Testis (tissue), 2 donors: ENCODE results near the gene TGM2.

Experiments used
- POLR2A ChIP-seq: fragments of 450-650 bp; IDR thresholded peaks from one replicate; pipeline ENCODE4 v1.6.1; 2017; ENCODE audit warnings: antibody characterized with exemption, mild to moderate bottlenecking, moderate library complexity
- TF ChIP-seq, protein P1 (sequence below), 3 experiments: fragments of 450-650 bp in 2 of 3; fragments of 200-600 bp in 1 of 3; sonication (generic) in 1 of 3; IDR thresholded peaks; one replicate each; pipeline ENCODE4 v1.5.1; 2016 to 2019; ENCODE audit warnings: antibody characterized with exemption in 3 of 3, mild to moderate bottlenecking in 2 of 3, moderate library complexity in 1 of 3

DNA sequence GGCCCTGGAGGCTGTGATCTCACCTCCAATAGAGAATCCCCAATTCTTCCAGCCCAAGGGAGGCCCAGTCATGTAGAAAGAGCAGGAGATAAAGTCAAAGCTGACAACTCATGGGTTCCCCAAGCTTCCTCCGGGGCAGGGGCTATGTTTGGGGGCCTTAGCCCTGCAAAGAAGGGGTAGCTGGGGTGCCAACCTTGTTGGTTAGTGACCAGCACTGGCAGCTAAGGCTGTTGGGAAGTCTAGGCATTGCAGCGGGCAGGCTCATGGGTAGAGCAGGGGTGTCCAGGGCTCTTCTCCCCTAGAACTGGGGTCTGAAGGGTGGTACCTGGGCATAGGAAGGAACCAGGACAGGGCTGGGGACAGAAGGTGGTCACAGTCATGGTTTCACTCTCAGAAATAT is 36.4 kb downstream of the TGM2 start:
- TF ChIP-seq, protein P1, sequence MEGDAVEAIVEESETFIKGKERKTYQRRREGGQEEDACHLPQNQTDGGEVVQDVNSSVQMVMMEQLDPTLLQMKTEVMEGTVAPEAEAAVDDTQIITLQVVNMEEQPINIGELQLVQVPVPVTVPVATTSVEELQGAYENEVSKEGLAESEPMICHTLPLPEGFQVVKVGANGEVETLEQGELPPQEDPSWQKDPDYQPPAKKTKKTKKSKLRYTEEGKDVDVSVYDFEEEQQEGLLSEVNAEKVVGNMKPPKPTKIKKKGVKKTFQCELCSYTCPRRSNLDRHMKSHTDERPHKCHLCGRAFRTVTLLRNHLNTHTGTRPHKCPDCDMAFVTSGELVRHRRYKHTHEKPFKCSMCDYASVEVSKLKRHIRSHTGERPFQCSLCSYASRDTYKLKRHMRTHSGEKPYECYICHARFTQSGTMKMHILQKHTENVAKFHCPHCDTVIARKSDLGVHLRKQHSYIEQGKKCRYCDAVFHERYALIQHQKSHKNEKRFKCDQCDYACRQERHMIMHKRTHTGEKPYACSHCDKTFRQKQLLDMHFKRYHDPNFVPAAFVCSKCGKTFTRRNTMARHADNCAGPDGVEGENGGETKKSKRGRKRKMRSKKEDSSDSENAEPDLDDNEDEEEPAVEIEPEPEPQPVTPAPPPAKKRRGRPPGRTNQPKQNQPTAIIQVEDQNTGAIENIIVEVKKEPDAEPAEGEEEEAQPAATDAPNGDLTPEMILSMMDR (IDR thresholded peaks at IDR 0.05), result no peak
- no peak for TF ChIP-seq POLR2A
